ENCODE data around the gene SFN.
A peak's percentile ranks its signal among the peaks of the same experiment; 100 is the strongest.
"Not testable (repeated sequence)": the region's sequence is repeated elsewhere in the genome, so short reads cannot be mapped to it uniquely, and the experiment has no call there.

SFN gene

GRCh38 chr1:26862781-26863684, at the start of gene SFN:
SFN (plus strand) TSS chr1:26863149; CDS start chr1:26863213, 64 bp downstream.
- DNase-seq: peak; percentile 93

DNA sequence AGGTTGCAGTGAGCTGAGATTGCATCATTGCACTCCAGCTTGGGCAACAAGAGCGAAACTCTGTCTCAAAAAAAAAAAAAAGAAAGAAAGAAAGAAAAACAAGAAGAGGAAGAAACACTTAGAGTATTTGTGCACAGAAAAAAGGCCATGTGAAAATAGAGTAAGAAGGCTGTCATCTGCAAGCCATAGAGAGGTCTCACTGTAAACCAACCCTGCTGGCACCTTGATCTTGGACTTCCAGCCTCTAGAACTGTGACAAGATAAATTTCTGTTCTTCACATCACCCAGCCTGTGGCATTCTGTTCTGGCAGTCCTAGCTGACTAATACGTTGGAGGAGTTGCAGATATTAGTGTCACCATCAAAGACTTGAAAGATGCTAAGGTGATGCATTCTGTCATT, 48.6 kb upstream of the SFN start:
- no peak for DNase-seq

GRCh38 chr1:26814893-26815292, 48.1 kb upstream of the SFN start:
- no peak for DNase-seq

DNA sequence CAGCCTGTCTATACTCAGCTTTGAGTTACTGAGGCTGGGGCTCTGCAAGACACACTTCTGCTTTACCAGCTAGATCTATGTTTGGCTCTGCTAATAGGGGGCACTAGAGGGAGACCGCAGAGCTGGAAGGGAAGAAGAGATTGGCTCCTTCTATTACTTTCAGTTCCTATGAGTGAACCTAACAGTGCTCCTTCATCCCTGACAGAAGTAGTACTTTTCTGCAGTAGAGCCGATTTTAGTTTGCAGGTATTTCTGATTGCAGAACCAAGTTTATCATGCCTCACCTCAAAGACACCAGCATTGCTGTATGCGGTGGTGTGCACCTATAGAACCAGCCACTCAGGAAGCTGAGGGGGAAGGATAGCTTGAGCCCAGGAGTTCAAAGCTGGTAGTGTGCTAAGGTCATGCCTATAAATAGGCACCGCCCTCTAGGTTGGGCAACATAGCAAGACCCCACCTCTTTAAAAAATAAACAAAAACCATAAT, 42.1 kb upstream of the SFN start:
- DNase-seq: no peak

DNA sequence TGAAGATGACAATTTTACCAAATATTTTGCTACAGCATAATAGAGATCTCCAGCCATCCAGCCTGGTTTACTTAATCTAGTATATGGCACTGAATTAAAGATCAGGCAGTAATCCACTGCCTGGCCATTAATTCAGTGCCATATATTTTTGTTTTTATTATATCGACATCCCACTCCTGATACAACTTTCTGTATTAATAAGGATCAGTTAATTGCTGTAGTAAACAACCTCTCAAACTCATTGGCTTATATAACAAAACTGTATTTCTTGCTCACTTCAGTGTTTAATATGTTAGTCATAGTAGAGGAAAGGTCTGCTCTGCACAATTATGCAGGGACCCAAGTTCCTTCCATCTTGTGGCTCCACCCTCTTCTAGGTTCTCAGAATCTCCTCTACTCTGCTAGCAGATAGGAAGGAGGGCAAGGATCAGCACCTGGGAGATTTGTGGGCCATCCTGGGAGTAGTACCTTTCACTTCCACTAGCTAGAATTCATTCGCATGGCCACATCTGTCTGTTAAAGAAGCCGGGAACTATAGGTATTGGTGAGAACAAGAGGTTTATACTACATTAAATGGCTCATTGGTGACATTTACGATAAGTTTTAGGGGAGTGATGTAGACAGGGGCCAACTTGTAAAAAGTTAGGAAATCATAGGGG, 40.1 kb upstream of the SFN start:
- no peak for DNase-seq

GRCh38 chr1:26824731-26825130, 38.2 kb upstream of the SFN start:
- no peak for DNase-seq

DNA sequence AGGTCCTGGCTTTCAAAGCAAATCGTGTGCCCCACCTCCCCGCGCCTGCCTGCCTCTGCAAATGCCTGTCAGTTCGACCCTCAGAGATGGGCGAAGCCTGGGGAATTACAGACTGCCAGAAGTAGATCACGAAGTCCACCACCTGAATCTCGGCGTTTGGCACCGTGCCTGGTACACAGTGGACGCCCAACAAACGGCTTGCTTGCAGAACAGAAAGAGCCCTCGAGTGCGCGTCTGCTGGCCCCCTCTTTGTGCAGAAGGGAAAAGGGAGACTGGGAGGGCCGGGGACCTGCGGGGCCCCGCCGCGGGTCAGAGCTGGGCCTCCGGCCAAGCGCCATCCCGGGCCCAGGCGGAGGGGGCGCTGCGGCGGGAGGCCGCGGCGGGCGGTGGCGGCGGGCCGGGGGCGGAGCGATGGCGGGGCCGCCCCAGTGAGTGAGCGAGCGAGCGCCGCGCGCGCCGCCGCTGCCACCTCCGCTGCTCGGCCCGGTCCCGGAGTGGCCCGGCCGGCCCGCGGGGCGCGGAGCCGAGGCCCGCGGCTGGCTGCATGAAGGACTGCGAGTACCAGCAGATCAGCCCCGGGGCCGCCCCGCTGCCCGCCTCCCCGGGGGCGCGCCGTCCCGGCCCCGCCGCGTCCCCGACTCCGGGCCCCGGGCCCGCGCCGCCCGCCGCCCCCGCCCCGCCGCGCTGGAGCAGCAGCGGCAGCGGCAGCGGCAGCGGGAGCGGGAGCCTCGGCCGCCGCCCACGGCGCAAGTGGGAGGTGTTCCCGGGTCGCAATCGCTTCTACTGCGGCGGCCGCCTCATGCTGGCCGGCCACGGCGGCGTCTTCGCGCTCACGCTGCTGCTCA, 36.5 kb upstream of the SFN start, which contains the start of gene ZDHHC18:
ZDHHC18 (plus strand) TSS at position 428 of the 845 bp plus-strand sequence; CDS start at position 545, 117 bp downstream.
- DNase-seq: peak; percentile 18

GRCh38 chr1:26827106-26827604, 35.8 kb upstream of the SFN start:
- DNase-seq: no peak

DNA sequence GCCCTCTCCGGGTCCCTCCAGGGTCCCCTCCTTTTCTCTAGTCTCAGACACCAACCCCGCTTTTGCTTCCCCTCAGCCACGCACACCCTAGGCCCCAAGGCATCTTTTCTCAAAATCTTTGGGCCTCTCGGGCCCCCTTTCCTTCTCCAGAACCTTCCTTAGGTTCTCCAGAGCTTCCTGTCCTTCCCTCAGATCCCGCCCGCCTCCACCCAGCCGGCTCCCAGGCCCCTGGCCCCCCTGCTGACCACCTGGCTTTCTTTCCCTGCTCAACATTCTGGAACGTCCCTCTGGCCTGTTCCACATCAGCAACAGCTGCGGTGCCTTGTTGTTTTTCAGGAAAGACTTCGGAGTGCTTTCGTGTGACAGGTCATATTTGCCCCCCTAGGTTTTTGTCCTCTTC, 35.3 kb upstream of the SFN start:
- DNase-seq: no peak

- DNase-seq: no peak
Measured at GRCh38 chr1:26828411-26828991, 34.4 kb upstream of the SFN start.

DNA sequence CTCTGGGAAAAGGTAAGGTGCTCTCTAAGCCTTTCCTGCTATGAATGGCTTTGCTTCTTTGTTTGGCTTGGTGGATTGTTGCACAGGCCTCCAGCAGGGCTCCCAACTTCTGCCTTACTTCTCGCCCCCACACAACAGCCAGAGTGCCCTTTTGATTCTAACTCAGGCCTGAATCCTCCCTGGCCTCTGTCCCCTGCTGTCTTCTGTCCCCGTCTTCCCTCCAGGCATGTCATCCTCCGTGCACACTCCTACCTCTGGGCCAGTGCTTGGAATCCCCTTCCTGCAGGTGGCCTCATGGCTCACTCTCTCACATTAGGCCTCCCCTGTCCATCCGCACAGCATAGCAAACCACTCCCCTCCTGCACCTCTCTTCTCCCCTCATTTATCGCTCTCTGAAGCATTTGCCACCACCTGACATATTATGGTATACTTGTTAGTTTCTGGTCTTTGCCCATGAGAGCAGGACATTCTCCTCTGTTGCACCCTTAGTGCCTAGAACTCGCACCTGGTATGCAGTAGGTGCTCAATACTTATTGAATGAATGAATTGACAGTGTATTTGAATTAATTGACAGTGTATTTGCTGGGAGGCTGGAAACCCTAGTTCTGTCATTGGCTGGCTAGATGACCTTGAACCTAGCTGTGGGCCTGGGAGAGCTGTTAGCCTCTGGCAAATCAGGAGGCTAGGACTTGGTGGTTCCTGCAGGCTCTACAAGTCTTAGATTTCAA, 33.6 kb upstream of the SFN start:
- DNase-seq: no peak

GRCh38 chr1:26831059-26831458, 31.9 kb upstream of the SFN start:
- DNase-seq: no peak

DNA sequence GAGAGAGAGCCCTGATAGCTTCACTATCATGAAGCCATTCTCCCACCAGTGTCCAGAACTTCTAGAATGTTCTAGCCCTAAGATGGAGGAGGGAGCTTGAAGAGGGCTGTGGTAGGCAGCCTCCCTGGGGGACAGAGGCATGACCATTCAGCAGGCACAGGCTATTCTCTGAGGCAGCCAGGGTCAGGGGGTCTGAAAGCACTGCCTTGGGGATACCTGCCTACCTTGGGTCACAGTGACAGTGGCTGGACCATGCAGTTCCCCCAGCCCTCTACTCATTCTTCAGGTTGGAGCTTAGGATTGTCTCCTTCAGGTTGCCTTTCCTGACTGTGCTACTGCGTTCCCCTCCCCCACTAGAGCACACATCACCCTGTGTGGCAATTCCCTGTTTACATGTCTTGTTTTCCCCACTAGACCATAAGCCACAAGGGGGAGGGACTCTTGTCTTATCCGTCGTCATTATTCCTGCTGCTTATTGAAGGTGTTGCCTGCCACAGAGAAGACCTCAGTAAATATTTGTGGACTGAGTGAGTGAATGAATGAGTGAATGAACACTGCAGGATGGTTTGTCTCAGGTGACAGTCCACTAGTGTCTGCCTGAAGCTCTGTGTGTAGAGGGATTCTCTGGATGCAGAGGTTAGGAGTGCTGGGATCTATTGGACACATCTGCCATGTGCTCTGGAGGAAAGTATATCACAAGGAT, 31.3 kb upstream of the SFN start:
- no peak for DNase-seq

- no peak for DNase-seq
Measured at GRCh38 chr1:26832249-26832960, 30.5 kb upstream of the SFN start.

DNA sequence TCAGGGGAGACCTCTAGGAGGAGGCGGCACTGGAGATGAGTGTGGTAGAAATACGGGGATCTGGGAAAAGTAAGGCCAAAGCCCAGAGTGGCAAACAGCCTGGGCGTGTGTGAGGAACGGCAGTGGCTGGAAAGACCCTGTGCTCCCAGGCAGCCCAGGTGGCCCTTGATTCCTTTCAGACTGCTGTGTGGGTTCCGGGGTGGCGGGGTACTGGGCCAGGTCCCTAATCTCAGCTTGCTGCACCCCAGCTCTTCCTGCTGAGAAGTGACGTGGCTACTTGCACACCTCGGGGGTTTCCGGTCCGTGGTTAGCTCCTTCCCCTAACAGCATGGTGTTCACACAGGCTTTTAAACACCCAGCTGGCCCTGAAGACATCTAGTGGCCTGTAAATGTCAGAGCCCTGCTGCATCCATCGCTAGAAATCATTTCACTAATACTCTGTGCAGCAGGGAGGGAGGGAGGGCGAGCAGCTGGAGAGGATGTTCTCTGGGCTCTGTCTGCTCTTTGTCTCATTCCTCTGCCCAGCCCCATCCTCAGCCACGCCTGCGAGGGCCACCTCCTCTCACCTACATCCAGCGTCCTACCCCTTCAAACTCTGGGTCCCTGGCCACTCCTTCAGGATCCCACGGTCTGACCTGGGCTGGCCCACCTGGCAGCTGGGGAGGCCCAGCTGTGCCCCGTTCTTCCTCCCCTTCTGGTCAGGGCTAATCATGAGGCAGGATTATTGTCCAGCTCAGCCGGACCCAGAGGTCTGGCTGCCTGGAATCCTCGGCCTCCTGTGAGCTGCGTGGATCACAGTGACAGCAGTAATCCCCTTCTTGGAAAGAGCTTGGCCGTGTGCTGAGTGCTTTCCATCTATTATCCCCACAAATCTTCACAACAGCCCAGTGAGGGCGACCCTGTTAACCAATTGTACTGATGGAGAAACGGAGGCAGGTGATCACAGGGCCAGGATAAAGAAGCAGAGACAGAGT, 29.2 kb upstream of the SFN start:
- no peak for DNase-seq

DNA sequence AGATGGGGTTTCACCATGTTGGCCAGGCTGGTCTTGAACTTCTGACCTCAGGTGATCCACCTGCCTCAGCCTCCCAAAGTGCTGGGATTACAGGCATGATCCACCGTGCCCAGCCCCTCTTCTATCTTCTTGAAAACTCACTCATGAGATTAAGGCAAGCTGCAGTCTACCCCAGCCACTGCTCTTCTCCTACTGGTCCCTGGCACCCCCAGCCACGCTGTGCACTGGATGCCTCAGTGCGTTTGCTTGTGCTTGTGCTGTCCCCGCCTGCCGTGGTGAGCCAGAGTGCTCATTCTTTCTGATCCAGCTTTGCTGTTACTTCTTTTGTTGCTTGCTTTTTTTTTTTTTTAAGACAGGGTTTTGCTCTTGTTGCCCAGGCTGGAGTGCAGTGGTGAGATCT, 25.3 kb upstream of the SFN start:
- DNase-seq: not testable (repeated sequence)

DNA sequence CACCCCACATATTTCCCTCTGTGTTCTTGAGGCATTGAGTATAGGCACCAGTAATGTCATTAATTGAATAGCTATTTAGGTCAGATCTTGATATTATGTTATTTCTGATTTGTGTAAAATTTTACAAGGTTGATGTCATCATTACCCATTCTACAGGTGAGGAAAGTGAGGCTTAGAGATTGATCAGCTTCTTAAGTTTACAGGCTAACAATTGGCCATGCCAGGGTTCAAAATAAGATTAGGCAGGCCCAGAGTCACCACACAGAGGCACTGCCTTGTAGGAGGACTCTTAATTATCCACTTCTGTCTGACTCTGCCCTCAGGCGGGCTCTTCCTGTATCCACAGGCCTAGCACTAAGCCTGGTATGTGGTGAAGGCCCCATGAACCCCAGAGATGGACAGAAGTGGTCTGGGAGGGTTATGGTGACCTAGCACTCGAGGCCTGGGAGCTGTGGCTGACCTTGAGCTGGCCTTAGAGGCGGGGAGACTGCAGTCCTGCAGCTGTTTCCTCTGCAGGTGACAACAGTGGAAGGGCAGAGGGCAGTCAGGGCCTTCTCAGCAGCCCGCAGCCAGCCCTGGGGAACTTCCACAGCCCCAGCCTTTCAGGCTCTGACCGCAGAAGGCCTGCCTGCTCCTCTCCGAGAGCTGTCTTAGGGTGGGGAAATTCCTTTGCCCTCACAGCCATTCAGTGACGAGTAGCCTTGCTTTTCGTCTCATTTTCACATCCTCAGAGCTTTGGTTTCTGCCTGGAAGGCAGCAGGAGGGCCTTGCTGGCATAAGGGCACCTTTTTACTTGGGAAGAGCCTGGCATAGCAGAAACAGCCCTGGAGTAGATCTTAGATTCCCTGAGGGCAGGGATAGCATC, 24.2 kb upstream of the SFN start:
- DNase-seq: no peak

DNA sequence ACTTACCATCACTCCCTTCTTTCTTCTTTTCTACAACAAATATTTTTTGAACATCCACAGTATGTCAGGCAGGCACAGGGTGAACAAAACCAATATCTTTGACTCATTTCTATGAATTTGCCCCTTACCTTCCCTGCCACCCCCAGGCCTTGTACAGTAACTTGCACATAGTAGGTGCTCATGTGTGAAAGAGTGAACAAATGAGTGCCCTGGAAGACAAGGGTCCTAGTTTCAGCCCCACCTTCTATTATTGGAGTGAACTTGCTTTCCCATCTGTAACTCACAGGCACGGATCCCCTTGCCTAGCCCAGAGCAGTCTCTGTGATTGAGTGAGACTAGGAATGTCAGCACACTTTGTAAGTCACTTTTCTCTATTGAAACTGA, 23.6 kb upstream of the SFN start:
- no peak for DNase-seq

Data from NCI-H226 (cell line).